K562 (cell line): ENCODE results near the gene CHRNB1. TPM values are rescaled to one million over a fixed set of nuclear protein-coding genes. Genes with fewer than 3 reads are reported as not detected.

Experiments
- CXXC5 ChIP-seq: fragments of 250-450 bp; sonication (Bioruptor Pico); IDR thresholded peaks from 2 replicates; pipeline ENCODE4 v1.8.0; 2022; ENCODE audit warnings: inconsistent platforms, mild to moderate bottlenecking, moderate library complexity
- DMBX1 ChIP-seq: fragments of 250-450 bp; sonication (Bioruptor Pico); IDR thresholded peaks from 2 replicates; pipeline ENCODE4 v1.8.0; 2022; ENCODE audit warnings: inconsistent platforms, mild to moderate bottlenecking, moderate library complexity, borderline replicate concordance
- DNMT1 ChIP-seq: fragments of 450-650 bp; IDR thresholded peaks from 2 replicates; pipeline ENCODE4 v1.6.1; 2016; ENCODE audit warnings: antibody characterized with exemption, mild to moderate bottlenecking
- L3MBTL2 ChIP-seq: fragments of 450-650 bp; IDR thresholded peaks from 2 replicates; pipeline ENCODE4 v1.6.1; 2016; ENCODE audit warnings: mild to moderate bottlenecking, moderate library complexity
- MLLT1 ChIP-seq, 2 experiments: fragments of 450-650 bp; IDR thresholded peaks; 2 replicates each; pipeline ENCODE4 v1.6.1; 2016
- NRF1 ChIP-seq, 2 experiments: fragments of 450-650 bp; IDR thresholded peaks in 1 of 2; conservative IDR thresholded peaks in 1 of 2; 2 replicates each; pipeline ENCODE4 v1.6.1; 2014; ENCODE audit warnings: mild to moderate bottlenecking in 2 of 2
- SP1 ChIP-seq: sonication (generic); formaldehyde crosslinking; IDR thresholded peaks from 2 replicates; pipeline ENCODE4 v1.8.1; 2022; ENCODE audit warnings: mild to moderate bottlenecking, missing genetic modification reagents
- ZNF445 ChIP-seq: fragments of 250-450 bp; sonication (Bioruptor Pico); IDR thresholded peaks from 2 replicates; pipeline ENCODE4 v1.4.0; 2020; ENCODE audit warnings: low read depth, mild to moderate bottlenecking, moderate library complexity
- polyA plus RNA-seq, 8 experiments: library from polyadenylated mRNA; depleted of rRNA in 4 of 8; stranded (reverse) in 5 of 8; unstranded in 3 of 8; fragments of >200 nt; fragmentation: Nextera tagmentation in 2 of 8; fragmentation: Illumina TruSeq in 1 of 8; extraction: Ambion mirVana in 2 of 8; extraction: Trizol in 1 of 8; gene quantifications; 2 replicates each; pipeline versions ENCODE4 v1.2.1 to v1.2.3, GENCODE V29; 2011 to 2014; ENCODE audit warnings: inconsistent platforms in 1 of 8, missing spikeins in 1 of 8
- total RNA-seq, 7 experiments: library from RNA; depleted of rRNA in 6 of 7; stranded (reverse); fragments of >200 nt in 6 of 7; fragmentation: Illumina TruSeq in 2 of 7; extraction: Trizol in 2 of 7; gene quantifications; 2 replicates each; pipeline versions ENCODE4 v1.2.1 to v1.2.3, GENCODE V29; 2011 to 2021; ENCODE audit warnings: low replicate concordance in 1 of 7
- TF ChIP-seq, protein P1 (sequence below), 2 experiments: fragments of 450-650 bp; formaldehyde crosslinking in 1 of 2; IDR thresholded peaks; 2 replicates each; pipeline versions ENCODE4 v1.4.0 to v1.6.1; 2014 to 2020; ENCODE audit warnings: mild to moderate bottlenecking in 2 of 2, borderline replicate concordance in 1 of 2, low read depth in 1 of 2
- TF ChIP-seq, protein P2 (sequence below): fragments of 450-650 bp; IDR thresholded peaks from 2 replicates; pipeline ENCODE4 v1.7.1; 2018; ENCODE audit warnings: mild to moderate bottlenecking, low read depth; ENCODE audit not compliant: partially characterized antibody

CHRNB1 gene
- total and polyA plus RNA-seq, 9 of the 15 experiments (the other 6 are each of a cell fraction or from before 2014, with no cell fraction given) = 4.7 to 12.3 (median 6.8) TPM

DNA sequence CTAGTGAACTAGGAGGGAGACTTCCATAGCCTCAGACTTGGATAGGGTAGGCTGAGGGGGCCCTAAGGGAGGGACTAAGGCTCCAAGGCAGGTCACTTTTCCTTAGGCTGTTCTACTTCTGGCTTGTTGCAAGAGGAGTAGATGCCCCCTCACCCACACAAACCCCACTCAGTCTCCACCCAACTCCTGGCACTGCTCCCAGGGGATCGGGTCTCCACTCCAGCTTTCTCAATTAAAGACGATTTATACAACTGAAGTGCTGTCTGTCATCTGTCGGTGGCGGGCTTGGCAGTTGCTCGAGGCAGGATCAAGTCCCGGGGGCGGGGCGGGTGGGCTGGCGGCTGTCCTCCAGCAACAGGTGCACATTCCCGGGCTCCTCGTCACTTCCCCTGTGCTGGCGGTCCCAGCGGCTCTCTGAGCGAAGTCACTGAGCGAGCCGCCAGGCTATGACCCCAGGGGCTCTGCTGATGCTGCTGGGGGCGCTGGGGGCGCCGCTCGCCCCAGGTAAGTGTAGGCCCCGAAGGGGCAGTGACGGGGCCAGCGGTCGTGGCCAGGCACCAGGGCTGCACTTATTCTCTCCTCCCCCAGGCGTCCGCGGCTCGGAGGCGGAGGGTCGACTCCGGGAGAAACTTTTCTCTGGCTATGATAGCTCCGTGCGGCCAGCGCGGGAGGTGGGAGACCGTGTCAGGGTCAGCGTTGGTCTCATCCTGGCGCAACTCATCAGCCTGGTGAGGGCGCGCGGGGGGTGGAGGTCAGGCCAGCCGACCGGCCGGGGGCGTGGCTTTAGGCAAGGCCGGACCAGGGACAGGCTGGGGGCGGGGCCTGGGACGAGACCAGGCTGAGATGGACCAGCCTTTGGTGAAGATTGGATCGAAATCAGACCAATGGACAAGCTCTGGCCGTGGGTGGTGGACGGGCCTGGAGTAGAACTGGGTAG, at the start of gene CHRNB1 (continued):
- TF ChIP-seq, protein P1, sequence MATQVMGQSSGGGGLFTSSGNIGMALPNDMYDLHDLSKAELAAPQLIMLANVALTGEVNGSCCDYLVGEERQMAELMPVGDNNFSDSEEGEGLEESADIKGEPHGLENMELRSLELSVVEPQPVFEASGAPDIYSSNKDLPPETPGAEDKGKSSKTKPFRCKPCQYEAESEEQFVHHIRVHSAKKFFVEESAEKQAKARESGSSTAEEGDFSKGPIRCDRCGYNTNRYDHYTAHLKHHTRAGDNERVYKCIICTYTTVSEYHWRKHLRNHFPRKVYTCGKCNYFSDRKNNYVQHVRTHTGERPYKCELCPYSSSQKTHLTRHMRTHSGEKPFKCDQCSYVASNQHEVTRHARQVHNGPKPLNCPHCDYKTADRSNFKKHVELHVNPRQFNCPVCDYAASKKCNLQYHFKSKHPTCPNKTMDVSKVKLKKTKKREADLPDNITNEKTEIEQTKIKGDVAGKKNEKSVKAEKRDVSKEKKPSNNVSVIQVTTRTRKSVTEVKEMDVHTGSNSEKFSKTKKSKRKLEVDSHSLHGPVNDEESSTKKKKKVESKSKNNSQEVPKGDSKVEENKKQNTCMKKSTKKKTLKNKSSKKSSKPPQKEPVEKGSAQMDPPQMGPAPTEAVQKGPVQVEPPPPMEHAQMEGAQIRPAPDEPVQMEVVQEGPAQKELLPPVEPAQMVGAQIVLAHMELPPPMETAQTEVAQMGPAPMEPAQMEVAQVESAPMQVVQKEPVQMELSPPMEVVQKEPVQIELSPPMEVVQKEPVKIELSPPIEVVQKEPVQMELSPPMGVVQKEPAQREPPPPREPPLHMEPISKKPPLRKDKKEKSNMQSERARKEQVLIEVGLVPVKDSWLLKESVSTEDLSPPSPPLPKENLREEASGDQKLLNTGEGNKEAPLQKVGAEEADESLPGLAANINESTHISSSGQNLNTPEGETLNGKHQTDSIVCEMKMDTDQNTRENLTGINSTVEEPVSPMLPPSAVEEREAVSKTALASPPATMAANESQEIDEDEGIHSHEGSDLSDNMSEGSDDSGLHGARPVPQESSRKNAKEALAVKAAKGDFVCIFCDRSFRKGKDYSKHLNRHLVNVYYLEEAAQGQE (IDR thresholded peaks at IDR 0.05; ENCODE audit: borderline replicate concordance) = 0 out of 2 replicates have a peak, but pooled peaks have one; percentile 34
- TF ChIP-seq, protein P1 (CRISPR knock-in tag; IDR thresholded peaks at IDR 0.05; ENCODE audit: low read depth) = no peak
- TF ChIP-seq, protein P2, sequence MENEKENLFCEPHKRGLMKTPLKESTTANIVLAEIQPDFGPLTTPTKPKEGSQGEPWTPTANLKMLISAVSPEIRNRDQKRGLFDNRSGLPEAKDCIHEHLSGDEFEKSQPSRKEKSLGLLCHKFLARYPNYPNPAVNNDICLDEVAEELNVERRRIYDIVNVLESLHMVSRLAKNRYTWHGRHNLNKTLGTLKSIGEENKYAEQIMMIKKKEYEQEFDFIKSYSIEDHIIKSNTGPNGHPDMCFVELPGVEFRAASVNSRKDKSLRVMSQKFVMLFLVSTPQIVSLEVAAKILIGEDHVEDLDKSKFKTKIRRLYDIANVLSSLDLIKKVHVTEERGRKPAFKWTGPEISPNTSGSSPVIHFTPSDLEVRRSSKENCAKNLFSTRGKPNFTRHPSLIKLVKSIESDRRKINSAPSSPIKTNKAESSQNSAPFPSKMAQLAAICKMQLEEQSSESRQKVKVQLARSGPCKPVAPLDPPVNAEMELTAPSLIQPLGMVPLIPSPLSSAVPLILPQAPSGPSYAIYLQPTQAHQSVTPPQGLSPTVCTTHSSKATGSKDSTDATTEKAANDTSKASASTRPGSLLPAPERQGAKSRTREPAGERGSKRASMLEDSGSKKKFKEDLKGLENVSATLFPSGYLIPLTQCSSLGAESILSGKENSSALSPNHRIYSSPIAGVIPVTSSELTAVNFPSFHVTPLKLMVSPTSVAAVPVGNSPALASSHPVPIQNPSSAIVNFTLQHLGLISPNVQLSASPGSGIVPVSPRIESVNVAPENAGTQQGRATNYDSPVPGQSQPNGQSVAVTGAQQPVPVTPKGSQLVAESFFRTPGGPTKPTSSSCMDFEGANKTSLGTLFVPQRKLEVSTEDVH = no peak
- TF ChIP-seq DNMT1 (no peak), DMBX1 (CRISPR knock-in tag) (no peak), SP1 (CRISPR knock-in tag) (0 out of 2 replicates have a peak, but pooled peaks have one; percentile 32), ZNF445 (no peak), CXXC5 (CRISPR knock-in tag) (peak; percentile 28; the same call in 1 of the 2 replicates), NRF1 (conservative IDR thresholded peaks at IDR 0.05 in 1 of 2, IDR thresholded peaks at IDR 0.05 in 1 of 2) (peak; percentile 61 to 70), MLLT1 (IDR thresholded peaks at IDR 0.05) (peak in 1 of 2 experiments; percentile 88; a peak in 2 of 4 replicates), L3MBTL2 (0 out of 2 replicates have a peak, but pooled peaks have one; percentile 10)
